ENCODE data around the gene GPR171. TPM values are rescaled to one million over a fixed set of nuclear protein-coding genes. Genes with fewer than 3 reads are reported as not detected.

GPR171 gene
- total and polyA plus RNA-seq, 7 donors: 0.41 to 8.9 (median 0.55) TPM; not detected in 2

DNA sequence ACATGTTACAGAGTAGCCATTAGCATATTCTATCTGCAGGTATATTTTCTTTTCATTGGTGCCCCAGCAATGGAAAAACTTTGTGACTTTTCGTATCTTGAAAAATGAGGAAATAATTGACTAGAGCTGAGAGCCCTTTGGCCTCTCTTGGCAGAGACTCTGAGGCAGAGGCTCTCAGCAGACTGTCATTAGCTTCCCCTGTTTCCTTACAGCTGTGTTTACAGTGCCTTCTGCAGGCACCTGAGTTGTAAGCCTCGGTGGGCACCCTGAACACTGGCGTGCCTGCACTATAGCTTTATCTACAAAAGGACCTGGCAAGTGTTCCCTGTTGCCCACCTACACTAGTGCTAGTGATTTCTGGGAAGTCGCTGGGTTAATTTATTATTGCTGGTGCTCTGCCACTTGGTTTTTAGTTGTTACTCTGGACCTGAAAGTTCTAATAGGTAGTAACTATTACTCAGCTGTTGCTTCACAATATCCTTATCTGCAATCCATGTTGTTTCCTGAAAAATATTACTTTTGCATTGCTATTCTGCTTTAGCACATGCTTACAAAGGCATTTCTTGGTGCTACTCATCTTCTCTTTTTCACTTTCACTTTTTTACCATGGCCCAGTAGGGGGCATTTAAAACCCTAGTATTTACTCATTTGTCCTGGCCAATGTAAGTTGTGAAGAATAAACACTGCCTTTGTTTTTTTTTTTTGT lies 7.8 kb upstream of the GPR171 start:
- Histone ChIP-seq H3K9me3 (no peaks in the 10 kb centered on the region), H3K4me1 (no peaks in the 10 kb centered on the region), H3K27me3 (no peaks in the 10 kb centered on the region), H3K36me3 (no peaks in the 10 kb centered on the region), H3K27ac (no peak overlapping the region), H3K4me3 (no peak overlapping the region)
- WGBS, 2 donors: 10 to 29% methylated on average over 4 of the region's 4 CpGs
- DNase-seq: no peak
- no peak for TF ChIP-seq EP300 (IDR thresholded peaks at IDR 0.05)
- TF ChIP-seq, protein P1, sequence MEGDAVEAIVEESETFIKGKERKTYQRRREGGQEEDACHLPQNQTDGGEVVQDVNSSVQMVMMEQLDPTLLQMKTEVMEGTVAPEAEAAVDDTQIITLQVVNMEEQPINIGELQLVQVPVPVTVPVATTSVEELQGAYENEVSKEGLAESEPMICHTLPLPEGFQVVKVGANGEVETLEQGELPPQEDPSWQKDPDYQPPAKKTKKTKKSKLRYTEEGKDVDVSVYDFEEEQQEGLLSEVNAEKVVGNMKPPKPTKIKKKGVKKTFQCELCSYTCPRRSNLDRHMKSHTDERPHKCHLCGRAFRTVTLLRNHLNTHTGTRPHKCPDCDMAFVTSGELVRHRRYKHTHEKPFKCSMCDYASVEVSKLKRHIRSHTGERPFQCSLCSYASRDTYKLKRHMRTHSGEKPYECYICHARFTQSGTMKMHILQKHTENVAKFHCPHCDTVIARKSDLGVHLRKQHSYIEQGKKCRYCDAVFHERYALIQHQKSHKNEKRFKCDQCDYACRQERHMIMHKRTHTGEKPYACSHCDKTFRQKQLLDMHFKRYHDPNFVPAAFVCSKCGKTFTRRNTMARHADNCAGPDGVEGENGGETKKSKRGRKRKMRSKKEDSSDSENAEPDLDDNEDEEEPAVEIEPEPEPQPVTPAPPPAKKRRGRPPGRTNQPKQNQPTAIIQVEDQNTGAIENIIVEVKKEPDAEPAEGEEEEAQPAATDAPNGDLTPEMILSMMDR (IDR thresholded peaks at IDR 0.05): no peak
- intact Hi-C loops (cut with DNase I): no loop called here

DNA sequence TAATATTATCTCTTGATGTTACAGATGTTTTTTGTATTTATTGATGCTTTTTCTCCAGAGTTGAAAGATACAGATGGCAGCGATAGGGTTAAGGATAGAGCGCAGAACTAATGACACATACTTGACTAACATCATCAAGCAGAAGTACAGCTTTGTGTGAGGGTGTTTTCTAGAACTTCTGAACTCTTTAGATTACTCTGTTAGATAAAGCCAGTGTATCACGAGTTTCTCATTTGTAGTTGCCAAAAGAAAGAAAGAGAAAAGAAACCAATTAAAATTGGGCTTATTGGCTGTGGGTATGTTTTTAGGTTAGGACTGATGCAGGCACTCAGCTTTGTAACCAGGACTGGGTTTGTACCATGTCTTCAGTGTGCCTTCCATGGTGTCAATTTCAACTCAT lies 6.6 kb upstream of the GPR171 start:
- H3K4me1 ChIP-seq: no peaks in the 10 kb centered on the region
- no peak overlapping the region for H3K4me3 ChIP-seq
- H3K27ac ChIP-seq: no peak overlapping the region
- H3K9me3 ChIP-seq: no peaks in the 10 kb centered on the region
- H3K36me3 ChIP-seq: no peaks in the 10 kb centered on the region
- no peaks in the 10 kb centered on the region for H3K27me3 ChIP-seq
- no peak for TF ChIP-seq POLR2A (IDR thresholded peaks at IDR 0.05)
- no peak for TF ChIP-seq EP300 (IDR thresholded peaks at IDR 0.05)
- TF ChIP-seq, protein P1 (IDR thresholded peaks at IDR 0.05): no peak
- TF ChIP-seq POLR2AphosphoS5 (IDR thresholded peaks at IDR 0.05): no peak
- DNase-seq: no peak
- intact Hi-C loops (cut with DNase I): no loop called here
- 82 to 93% methylated on average over 3 of the region's 3 CpGs for WGBS, 2 donors

DNA sequence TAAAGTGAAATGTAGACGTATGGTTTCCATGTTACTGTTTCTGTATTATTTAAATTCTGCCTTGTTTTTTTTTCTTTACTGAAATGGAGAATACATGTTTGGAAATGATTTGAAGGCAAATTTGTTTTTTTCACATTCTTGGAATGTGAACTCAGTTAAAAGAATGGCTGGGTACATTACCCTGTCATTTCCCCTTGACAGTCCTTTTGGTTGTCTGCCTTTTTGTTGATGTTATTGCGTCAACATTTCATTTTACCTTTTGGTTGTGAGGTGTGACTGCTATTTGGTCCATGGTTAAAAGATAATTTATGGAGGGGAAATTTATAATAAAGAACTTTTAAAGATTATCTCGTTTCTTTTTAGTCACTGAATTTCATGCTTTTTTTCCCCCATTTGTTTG lies 3.2 kb upstream of the GPR171 start:
- no peaks in the 10 kb centered on the region for H3K36me3 ChIP-seq
- TF ChIP-seq, protein P1 (IDR thresholded peaks at IDR 0.05): no peak
- TF ChIP-seq POLR2AphosphoS5 (IDR thresholded peaks at IDR 0.05) (no peak), EP300 (IDR thresholded peaks at IDR 0.05) (no peak), POLR2A (IDR thresholded peaks at IDR 0.05) (no peak)
- 81 to 86% methylated on average over 3 of the region's 3 CpGs for WGBS, 2 donors
- H3K27me3 ChIP-seq: no peaks in the 10 kb centered on the region
- no peaks in the 10 kb centered on the region for H3K4me1 ChIP-seq
- no peak for DNase-seq
- H3K27ac ChIP-seq: no peak overlapping the region
- no peak overlapping the region for H3K4me3 ChIP-seq
- intact Hi-C loops (cut with DNase I): no loop called here
- no peaks in the 10 kb centered on the region for H3K9me3 ChIP-seq

- intact Hi-C loops (cut with DNase I): no loop called here
- H3K27me3 ChIP-seq: no peaks in the 10 kb centered on the region
- no peak for DNase-seq
- WGBS, 2 donors: 93 to 94% methylated on average over 6 of the region's 6 CpGs
- H3K4me1 ChIP-seq: no peaks in the 10 kb centered on the region
- no peak overlapping the region for H3K27ac ChIP-seq
- no peak overlapping the region for H3K4me3 ChIP-seq
- H3K36me3 ChIP-seq: no peaks in the 10 kb centered on the region
- TF ChIP-seq, protein P1 (IDR thresholded peaks at IDR 0.05): no peak
- no peak for TF ChIP-seq EP300 (IDR thresholded peaks at IDR 0.05)
- TF ChIP-seq POLR2A (IDR thresholded peaks at IDR 0.05): no peak
- no peak for TF ChIP-seq POLR2AphosphoS5 (IDR thresholded peaks at IDR 0.05)
- H3K9me3 ChIP-seq: no peaks in the 10 kb centered on the region
Measured at GRCh38 chr3:151205482-151205881, 2.5 kb upstream of the GPR171 start.

All from sigmoid colon (tissue), 7 donors.